B cell (primary cell): ENCODE results near the gene USP36.

ENCODE experiments used
- EZH2 ChIP-seq: IDR thresholded peaks from 2 replicates; pipeline ENCODE4 v1.6.1; 2012; ENCODE audit warnings: borderline replicate concordance, low read depth, mild to moderate bottlenecking, moderate library complexity, low read length; ENCODE audit not compliant: insufficient read depth, poor library complexity, severe bottlenecking
- TF ChIP-seq, protein P1 (sequence below): fragments of 200-600 bp; IDR thresholded peaks from one replicate; pipeline ENCODE4 v1.8.0; 2022; ENCODE audit warnings: antibody characterized with exemption, mild to moderate bottlenecking

DNA sequence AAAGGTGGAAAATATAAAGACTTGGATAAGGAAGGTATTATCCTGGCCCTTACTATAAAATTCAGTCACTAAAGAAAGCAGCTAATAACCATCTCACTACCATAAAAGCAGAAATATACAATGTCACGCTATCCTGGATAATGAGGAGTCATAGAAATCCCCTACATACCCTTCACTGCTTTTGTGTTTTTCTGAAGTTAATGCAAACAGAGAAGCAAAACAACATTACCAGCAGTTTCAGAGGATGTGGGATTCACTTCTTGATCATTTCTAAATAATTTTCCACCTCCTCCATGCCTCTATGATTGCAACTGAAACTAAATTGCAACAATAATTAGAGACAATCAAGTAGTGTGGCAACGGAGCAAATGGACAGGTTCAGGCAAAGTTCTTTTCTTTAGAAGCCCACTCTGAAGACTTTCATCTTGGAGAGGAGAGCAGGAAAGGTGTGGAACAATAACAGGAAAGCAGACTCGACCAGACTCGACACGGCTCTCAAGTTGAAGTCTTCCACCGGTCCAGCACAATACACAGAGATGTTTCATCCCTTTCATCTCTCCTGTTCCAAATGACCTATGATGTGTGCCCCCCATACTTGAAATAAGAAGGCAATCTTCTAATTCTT lies 68.7 kb downstream of the USP36 start:
- TF ChIP-seq, protein P1, sequence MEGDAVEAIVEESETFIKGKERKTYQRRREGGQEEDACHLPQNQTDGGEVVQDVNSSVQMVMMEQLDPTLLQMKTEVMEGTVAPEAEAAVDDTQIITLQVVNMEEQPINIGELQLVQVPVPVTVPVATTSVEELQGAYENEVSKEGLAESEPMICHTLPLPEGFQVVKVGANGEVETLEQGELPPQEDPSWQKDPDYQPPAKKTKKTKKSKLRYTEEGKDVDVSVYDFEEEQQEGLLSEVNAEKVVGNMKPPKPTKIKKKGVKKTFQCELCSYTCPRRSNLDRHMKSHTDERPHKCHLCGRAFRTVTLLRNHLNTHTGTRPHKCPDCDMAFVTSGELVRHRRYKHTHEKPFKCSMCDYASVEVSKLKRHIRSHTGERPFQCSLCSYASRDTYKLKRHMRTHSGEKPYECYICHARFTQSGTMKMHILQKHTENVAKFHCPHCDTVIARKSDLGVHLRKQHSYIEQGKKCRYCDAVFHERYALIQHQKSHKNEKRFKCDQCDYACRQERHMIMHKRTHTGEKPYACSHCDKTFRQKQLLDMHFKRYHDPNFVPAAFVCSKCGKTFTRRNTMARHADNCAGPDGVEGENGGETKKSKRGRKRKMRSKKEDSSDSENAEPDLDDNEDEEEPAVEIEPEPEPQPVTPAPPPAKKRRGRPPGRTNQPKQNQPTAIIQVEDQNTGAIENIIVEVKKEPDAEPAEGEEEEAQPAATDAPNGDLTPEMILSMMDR = no peak
- no peak for TF ChIP-seq EZH2
